Measurements from ENCODE around the gene RPP38.

GRCh38 chr10:15137036-15137359, 39.8 kb downstream of the RPP38 start:
- no peak for TF ChIP-seq CTCF (conservative IDR thresholded peaks at IDR 0.05; ENCODE audit: low read depth, low read length)
- TF ChIP-seq FOS (IDR thresholded peaks at IDR 0.05; ENCODE audit: low read depth, low read length) = no peak
- no peak for TF ChIP-seq CEBPB (IDR thresholded peaks at IDR 0.05; ENCODE audit: low read depth, low read length)
- TF ChIP-seq MAFK (IDR thresholded peaks at IDR 0.05; ENCODE audit: low read depth, low read length) = no peak
- no peak for TF ChIP-seq POLR2A (IDR thresholded peaks at IDR 0.05; ENCODE audit: low read depth, low read length)
